ENCODE results near the gene ZBED3.

ZBED3 gene

DNA sequence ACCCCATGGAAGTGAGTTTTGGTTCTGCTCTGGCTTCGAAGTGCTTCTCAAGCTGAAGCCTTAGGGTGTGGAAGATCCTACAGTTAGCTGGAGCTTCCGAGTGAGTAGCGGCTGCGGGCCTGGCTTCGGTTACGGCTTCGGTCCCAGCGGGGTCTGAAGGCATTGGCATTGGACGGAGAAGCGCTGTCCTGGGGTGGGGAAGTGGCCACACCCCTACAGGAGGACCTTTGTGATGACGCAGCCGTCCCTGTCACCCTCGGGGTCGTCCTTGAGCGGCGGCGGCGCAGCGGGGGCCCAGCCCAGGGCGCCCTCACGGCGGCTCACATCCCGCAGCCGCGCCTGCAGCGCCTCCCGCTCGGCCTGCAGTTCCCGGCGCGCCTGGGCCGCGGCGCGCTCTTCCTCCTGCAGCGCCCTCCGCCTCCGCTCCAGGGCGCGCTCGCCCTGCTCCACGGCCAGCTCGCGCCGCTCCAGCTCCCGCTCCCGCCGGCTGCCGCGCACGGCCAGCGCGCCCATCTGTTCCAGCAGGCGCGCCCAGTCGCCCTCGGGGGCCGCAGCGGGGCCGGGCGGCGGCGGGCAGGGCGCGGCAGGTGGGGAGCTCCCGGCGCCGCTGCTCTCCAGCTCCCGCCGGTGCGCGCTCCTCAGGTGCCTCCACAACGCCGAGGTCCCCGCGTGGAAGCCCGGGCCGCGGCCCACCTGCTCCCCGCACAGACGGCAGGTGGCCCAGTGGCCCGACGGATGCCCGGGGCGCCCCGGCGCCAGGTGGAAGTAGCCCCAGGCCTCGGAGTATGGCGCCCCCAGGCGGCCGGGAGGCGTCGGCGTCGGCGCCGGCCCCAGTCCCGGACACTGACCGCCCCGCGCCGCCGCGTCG is 9.9 kb downstream of the ZBED3 start:
- TF ChIP-seq TOX (CRISPR knock-in tag; IDR thresholded peaks at IDR 0.05; ENCODE audit: borderline replicate concordance) (no peak), SNAI2 (CRISPR knock-in tag; IDR thresholded peaks at IDR 0.05) (peak; percentile 49; the same call in 1 of the 2 replicates)
- peak; percentile 94 for ATAC-seq

DNA sequence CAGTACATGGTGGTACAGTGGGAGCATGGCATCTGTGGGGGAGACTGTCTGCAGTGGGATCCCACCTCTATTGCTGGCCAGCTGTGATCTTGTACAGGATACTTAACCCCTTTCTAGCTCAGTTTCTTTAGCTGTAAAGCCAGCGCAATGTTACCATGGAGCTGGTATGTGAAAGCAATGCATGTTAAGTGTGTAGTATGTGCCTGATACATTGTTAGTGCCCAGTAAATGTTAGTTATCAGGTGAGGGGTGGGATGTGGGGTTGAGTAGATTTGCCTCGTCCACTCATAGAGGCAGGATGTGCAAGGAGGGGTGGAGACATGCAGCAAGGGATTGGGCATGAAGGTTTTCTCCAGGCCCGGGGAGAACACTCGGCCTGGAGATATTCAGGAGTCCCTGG is 12.3 kb downstream of the ZBED3 start:
- TF ChIP-seq RARB (CRISPR knock-in tag; IDR thresholded peaks at IDR 0.05) (no peak), ZNF565 (CRISPR knock-in tag; conservative IDR thresholded peaks at IDR 0.05; ENCODE audit: low read depth) (no peak), OSR1 (CRISPR knock-in tag; IDR thresholded peaks at IDR 0.05) (no peak), CSDC2 (CRISPR knock-in tag; IDR thresholded peaks at IDR 0.05) (no peak), ZFP3 (CRISPR knock-in tag; IDR thresholded peaks at IDR 0.05) (no peak), ZNF8 (CRISPR knock-in tag; IDR thresholded peaks at IDR 0.05) (no peak), BACH2 (CRISPR knock-in tag; IDR thresholded peaks at IDR 0.05; ENCODE audit: borderline replicate concordance) (no peak), PPARA (CRISPR knock-in tag; IDR thresholded peaks at IDR 0.05; ENCODE audit: borderline replicate concordance) (no peak)
- TF ChIP-seq, protein P1, sequence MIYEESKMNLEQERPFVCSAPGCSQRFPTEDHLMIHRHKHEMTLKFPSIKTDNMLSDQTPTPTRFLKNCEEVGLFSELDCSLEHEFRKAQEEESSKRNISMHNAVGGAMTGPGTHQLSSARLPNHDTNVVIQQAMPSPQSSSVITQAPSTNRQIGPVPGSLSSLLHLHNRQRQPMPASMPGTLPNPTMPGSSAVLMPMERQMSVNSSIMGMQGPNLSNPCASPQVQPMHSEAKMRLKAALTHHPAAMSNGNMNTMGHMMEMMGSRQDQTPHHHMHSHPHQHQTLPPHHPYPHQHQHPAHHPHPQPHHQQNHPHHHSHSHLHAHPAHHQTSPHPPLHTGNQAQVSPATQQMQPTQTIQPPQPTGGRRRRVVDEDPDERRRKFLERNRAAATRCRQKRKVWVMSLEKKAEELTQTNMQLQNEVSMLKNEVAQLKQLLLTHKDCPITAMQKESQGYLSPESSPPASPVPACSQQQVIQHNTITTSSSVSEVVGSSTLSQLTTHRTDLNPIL (CRISPR knock-in tag; IDR thresholded peaks at IDR 0.05; ENCODE audit: low read depth): no peak
- no peak for ATAC-seq

DNA sequence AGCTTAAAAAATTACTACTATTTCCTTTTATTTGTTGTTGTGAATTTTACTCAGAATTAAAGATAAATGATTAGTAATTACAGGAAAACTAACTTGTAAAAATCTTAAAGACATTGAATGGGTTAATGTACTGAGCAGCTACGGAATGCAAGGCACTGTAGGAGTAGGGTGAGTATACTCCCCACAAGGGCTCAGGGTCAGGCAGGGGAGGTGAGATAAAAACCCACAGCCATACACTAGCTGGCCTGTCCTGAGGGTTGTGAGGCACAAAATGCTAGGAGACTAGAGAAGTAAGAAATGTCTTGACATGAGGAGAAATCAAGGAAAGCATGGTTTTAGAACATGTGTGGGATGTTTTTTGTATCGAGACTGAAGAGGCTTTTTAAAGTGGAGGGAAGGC is 13.4 kb downstream of the ZBED3 start:
- TF ChIP-seq, protein P2, sequence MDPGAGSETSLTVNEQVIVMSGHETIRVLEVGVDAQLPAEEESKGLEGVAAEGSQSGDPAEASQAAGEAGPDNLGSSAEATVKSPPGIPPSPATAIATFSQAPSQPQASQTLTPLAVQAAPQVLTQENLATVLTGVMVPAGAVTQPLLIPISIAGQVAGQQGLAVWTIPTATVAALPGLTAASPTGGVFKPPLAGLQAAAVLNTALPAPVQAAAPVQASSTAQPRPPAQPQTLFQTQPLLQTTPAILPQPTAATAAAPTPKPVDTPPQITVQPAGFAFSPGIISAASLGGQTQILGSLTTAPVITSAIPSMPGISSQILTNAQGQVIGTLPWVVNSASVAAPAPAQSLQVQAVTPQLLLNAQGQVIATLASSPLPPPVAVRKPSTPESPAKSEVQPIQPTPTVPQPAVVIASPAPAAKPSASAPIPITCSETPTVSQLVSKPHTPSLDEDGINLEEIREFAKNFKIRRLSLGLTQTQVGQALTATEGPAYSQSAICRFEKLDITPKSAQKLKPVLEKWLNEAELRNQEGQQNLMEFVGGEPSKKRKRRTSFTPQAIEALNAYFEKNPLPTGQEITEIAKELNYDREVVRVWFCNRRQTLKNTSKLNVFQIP (CRISPR knock-in tag; IDR thresholded peaks at IDR 0.05; ENCODE audit: borderline replicate concordance, low read depth): no peak
- TF ChIP-seq ZNF565 (CRISPR knock-in tag; conservative IDR thresholded peaks at IDR 0.05; ENCODE audit: low read depth) (no peak), ZFP30 (CRISPR knock-in tag; IDR thresholded peaks at IDR 0.05) (no peak), GLIS3 (CRISPR knock-in tag; IDR thresholded peaks at IDR 0.05) (no peak), SNAI2 (CRISPR knock-in tag; IDR thresholded peaks at IDR 0.05) (no peak), CSDC2 (CRISPR knock-in tag; IDR thresholded peaks at IDR 0.05) (no peak), ZFP3 (CRISPR knock-in tag; IDR thresholded peaks at IDR 0.05) (no peak), ZNF8 (CRISPR knock-in tag; IDR thresholded peaks at IDR 0.05) (no peak), ISL1 (CRISPR knock-in tag; IDR thresholded peaks at IDR 0.05) (no peak), ARNTL (CRISPR knock-in tag; IDR thresholded peaks at IDR 0.05; ENCODE audit: borderline replicate concordance, low read depth) (no peak), ZNF70 (CRISPR knock-in tag; IDR thresholded peaks at IDR 0.05) (no peak), TOX (CRISPR knock-in tag; IDR thresholded peaks at IDR 0.05; ENCODE audit: borderline replicate concordance) (no peak), PPARA (CRISPR knock-in tag; IDR thresholded peaks at IDR 0.05; ENCODE audit: borderline replicate concordance) (no peak), TCF4 (CRISPR knock-in tag; IDR thresholded peaks at IDR 0.05; ENCODE audit: borderline replicate concordance) (no peak)
- TF ChIP-seq, protein P3, sequence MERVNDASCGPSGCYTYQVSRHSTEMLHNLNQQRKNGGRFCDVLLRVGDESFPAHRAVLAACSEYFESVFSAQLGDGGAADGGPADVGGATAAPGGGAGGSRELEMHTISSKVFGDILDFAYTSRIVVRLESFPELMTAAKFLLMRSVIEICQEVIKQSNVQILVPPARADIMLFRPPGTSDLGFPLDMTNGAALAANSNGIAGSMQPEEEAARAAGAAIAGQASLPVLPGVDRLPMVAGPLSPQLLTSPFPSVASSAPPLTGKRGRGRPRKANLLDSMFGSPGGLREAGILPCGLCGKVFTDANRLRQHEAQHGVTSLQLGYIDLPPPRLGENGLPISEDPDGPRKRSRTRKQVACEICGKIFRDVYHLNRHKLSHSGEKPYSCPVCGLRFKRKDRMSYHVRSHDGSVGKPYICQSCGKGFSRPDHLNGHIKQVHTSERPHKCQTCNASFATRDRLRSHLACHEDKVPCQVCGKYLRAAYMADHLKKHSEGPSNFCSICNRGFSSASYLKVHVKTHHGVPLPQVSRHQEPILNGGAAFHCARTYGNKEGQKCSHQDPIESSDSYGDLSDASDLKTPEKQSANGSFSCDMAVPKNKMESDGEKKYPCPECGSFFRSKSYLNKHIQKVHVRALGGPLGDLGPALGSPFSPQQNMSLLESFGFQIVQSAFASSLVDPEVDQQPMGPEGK (CRISPR knock-in tag; IDR thresholded peaks at IDR 0.05; ENCODE audit: borderline replicate concordance): no peak
- TF ChIP-seq, protein P4, sequence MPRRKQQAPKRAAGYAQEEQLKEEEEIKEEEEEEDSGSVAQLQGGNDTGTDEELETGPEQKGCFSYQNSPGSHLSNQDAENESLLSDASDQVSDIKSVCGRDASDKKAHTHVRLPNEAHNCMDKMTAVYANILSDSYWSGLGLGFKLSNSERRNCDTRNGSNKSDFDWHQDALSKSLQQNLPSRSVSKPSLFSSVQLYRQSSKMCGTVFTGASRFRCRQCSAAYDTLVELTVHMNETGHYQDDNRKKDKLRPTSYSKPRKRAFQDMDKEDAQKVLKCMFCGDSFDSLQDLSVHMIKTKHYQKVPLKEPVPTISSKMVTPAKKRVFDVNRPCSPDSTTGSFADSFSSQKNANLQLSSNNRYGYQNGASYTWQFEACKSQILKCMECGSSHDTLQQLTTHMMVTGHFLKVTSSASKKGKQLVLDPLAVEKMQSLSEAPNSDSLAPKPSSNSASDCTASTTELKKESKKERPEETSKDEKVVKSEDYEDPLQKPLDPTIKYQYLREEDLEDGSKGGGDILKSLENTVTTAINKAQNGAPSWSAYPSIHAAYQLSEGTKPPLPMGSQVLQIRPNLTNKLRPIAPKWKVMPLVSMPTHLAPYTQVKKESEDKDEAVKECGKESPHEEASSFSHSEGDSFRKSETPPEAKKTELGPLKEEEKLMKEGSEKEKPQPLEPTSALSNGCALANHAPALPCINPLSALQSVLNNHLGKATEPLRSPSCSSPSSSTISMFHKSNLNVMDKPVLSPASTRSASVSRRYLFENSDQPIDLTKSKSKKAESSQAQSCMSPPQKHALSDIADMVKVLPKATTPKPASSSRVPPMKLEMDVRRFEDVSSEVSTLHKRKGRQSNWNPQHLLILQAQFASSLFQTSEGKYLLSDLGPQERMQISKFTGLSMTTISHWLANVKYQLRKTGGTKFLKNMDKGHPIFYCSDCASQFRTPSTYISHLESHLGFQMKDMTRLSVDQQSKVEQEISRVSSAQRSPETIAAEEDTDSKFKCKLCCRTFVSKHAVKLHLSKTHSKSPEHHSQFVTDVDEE (CRISPR knock-in tag; IDR thresholded peaks at IDR 0.05): no peak
- no peak for ATAC-seq
